Stimulated activated CD8-positive, alpha-beta memory T cell treated with anti-CD3 and anti-CD28 coated beads, Interleukin-4, amount 100 ng/mL, for 4 hours (primary cell): Measurements from ENCODE around the gene RAB4B.
"Not testable (repeated sequence)": the region's sequence is repeated elsewhere in the genome, so short reads cannot be mapped to it uniquely, and the experiment has no call there.

Experiments used
- DNase-seq, 2 donors: peaks; one replicate each; pipeline ENCODE4 v3.0.0-alpha.2; 2020; ENCODE audit warnings: low read depth in 2 of 2, low spot score in 1 of 2

The RAB4B gene

GRCh38 chr19:40818480-40819399 lies 40.7 kb downstream of the RAB4B start:
- peak; percentile 50 to 52 for DNase-seq

- DNase-seq, result peak in 1 of 2 donors; percentile 52
Measured at GRCh38 chr19:40819479-40820234, 41.6 kb downstream of the RAB4B start.

- DNase-seq, result no peak
Measured at GRCh38 chr19:40822161-40822560, 44.1 kb downstream of the RAB4B start.

- DNase-seq, result not testable (repeated sequence)
Measured at GRCh38 chr19:40822704-40823553, 44.9 kb downstream of the RAB4B start.

- DNase-seq, result not testable (repeated sequence)
Measured at GRCh38 chr19:40824916-40825315, 46.9 kb downstream of the RAB4B start.

GRCh38 chr19:40825460-40826095 lies 47.5 kb downstream of the RAB4B start:
- not testable (repeated sequence) for DNase-seq

- DNase-seq, result not testable (repeated sequence)
Measured at GRCh38 chr19:40826312-40826698, 48.3 kb downstream of the RAB4B start.

GRCh38 chr19:40826699-40827385 lies 48.8 kb downstream of the RAB4B start:
- peak in 1 of 2 donors; percentile 40 for DNase-seq

- DNase-seq, result no peak
Measured at GRCh38 chr19:40827386-40828247, 49.6 kb downstream of the RAB4B start.

- no peak for DNase-seq
Measured at GRCh38 chr19:40829205-40829604, 51.2 kb downstream of the RAB4B start.

- DNase-seq, result not testable (repeated sequence)
Measured at GRCh38 chr19:40830741-40831140, 52.7 kb downstream of the RAB4B start.

- no peak for DNase-seq
Measured at GRCh38 chr19:40831502-40832430, 53.7 kb downstream of the RAB4B start.

GRCh38 chr19:40832431-40832790 lies 54.4 kb downstream of the RAB4B start:
- not testable (repeated sequence) for DNase-seq

- not testable (repeated sequence) for DNase-seq
Measured at GRCh38 chr19:40833728-40834533, 55.9 kb downstream of the RAB4B start.

- no peak for DNase-seq
Measured at GRCh38 chr19:40836754-40837429, 58.8 kb downstream of the RAB4B start.

GRCh38 chr19:40838477-40838876 lies 60.4 kb downstream of the RAB4B start:
- not testable (repeated sequence) for DNase-seq

GRCh38 chr19:40842012-40842411 lies 64.0 kb downstream of the RAB4B start:
- DNase-seq, result not testable (repeated sequence)
